ENCODE measurements around the gene ZNF134. TPM values are rescaled to one million over a fixed set of nuclear protein-coding genes. Genes with fewer than 3 reads are reported as not detected.
A peak's percentile ranks its signal among the peaks of the same experiment; 100 is the strongest.

ZNF134 gene
- total RNA-seq, 1 donor, result 19.4 TPM

DNA sequence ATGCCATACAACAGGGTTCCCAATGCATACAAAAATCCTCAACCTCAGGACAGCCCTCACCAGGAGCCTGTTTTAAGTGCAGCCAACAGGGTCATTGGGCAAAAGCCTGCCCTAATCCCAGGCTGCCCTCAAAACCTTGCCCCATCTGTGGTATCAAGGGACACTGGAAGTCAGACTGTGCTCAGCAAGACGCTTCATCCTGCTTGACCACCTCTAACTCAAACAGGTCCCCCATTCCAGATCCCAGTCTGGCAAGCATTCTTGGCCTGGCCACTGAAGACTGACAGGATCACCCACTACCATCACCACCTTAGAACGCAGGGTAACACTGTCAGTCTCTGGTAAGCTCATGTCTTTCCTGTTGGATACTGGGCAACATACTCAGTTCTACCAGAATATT, 39.6 kb downstream of the ZNF134 start:
- no peak overlapping the region for H3K4me3 ChIP-seq (ENCODE audit: low read depth, low read length)
- no peak for TF ChIP-seq CTCF (IDR thresholded peaks at IDR 0.05; ENCODE audit: insufficient read depth, low read length)
- no peak for DNase-seq (ENCODE audit: low read depth)

GRCh38 chr19:57655443-57655842, 41.4 kb downstream of the ZNF134 start:
- H3K4me3 ChIP-seq (ENCODE audit: low read depth, low read length), result no peak overlapping the region
- no peak for TF ChIP-seq CTCF (IDR thresholded peaks at IDR 0.05; ENCODE audit: insufficient read depth, low read length)
- no peak for DNase-seq (ENCODE audit: low read depth)

GRCh38 chr19:57656346-57656745, 42.3 kb downstream of the ZNF134 start:
- DNase-seq (ENCODE audit: low read depth), result no peak
- H3K4me3 ChIP-seq (ENCODE audit: low read depth, low read length), result no peak overlapping the region
- no peak for TF ChIP-seq CTCF (IDR thresholded peaks at IDR 0.05; ENCODE audit: insufficient read depth, low read length)

- peak; percentile 46 for DNase-seq (ENCODE audit: low read depth)
- H3K4me3 ChIP-seq (ENCODE audit: low read depth, low read length), result peak overlapping the region; percentile 68
- no peak for TF ChIP-seq CTCF (IDR thresholded peaks at IDR 0.05; ENCODE audit: insufficient read depth, low read length)
These were observed 50.5 kb downstream of the ZNF134 start for GRCh38 chr19:57664269-57665127.

GRCh38 chr19:57665261-57665806, 51.3 kb downstream of the ZNF134 start:
- DNase-seq (ENCODE audit: low read depth), result no peak
- no peak for TF ChIP-seq CTCF (IDR thresholded peaks at IDR 0.05; ENCODE audit: insufficient read depth, low read length)
- no peak overlapping the region for H3K4me3 ChIP-seq (ENCODE audit: low read depth, low read length)

DNA sequence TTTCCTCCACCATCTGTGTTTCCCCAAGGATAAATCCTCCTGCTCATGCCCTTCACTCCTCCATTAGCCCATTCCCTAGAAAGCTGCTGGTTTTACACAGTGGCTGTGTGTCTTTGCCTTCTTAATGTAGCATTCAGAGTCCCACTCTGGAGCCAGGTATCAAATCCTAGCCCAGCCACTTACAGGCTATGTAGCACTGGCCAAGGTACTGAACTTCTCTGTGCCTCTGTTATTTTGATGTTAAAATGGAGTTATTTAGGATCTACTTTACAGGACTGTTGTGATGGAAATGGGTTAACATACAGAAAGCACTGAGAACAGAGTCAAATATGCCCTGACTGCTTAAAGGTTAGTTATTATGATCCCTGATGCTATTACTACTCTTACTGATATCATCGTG, 53.2 kb downstream of the ZNF134 start:
- no peak for TF ChIP-seq CTCF (IDR thresholded peaks at IDR 0.05; ENCODE audit: insufficient read depth, low read length)
- H3K4me3 ChIP-seq (ENCODE audit: low read depth, low read length), result no peak overlapping the region
- DNase-seq (ENCODE audit: low read depth), result no peak

Measured in fibroblast of the aortic adventitia (primary cell).